ENCODE measurements around the gene BPIFB6.

DNA sequence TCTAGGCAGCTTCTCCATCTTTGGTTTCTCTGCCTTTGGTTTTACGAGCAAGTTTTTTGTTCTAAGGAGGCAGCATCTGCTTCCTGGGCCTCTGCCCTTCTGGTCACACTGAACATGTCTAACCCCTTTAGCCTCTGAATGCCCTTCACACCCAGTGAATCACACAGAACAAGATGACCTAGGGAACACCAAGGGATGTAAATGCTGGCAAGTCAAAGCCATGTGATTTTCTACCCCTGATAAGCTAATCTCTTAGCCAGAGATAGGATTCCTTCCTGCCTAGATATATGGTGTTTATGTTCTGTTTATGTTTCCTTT lies 7.2 kb upstream of the BPIFB6 start:
- TF ChIP-seq, protein P1, sequence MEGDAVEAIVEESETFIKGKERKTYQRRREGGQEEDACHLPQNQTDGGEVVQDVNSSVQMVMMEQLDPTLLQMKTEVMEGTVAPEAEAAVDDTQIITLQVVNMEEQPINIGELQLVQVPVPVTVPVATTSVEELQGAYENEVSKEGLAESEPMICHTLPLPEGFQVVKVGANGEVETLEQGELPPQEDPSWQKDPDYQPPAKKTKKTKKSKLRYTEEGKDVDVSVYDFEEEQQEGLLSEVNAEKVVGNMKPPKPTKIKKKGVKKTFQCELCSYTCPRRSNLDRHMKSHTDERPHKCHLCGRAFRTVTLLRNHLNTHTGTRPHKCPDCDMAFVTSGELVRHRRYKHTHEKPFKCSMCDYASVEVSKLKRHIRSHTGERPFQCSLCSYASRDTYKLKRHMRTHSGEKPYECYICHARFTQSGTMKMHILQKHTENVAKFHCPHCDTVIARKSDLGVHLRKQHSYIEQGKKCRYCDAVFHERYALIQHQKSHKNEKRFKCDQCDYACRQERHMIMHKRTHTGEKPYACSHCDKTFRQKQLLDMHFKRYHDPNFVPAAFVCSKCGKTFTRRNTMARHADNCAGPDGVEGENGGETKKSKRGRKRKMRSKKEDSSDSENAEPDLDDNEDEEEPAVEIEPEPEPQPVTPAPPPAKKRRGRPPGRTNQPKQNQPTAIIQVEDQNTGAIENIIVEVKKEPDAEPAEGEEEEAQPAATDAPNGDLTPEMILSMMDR (IDR thresholded peaks at IDR 0.05): no peak
- no peak for TF ChIP-seq POLR2AphosphoS5 (IDR thresholded peaks at IDR 0.05)
- no peak for TF ChIP-seq POLR2A (IDR thresholded peaks at IDR 0.05)

Measured in sigmoid colon (tissue), 4 donors.